ENCODE results near the gene PDYN. TPM values are rescaled to one million over a fixed set of nuclear protein-coding genes. Genes with fewer than 3 reads are reported as not detected.

Gene PDYN
- polyA plus RNA-seq, 1 donor (not counting 4 experiments of a cell fraction or from before 2014, with no cell fraction given): not detected

DNA sequence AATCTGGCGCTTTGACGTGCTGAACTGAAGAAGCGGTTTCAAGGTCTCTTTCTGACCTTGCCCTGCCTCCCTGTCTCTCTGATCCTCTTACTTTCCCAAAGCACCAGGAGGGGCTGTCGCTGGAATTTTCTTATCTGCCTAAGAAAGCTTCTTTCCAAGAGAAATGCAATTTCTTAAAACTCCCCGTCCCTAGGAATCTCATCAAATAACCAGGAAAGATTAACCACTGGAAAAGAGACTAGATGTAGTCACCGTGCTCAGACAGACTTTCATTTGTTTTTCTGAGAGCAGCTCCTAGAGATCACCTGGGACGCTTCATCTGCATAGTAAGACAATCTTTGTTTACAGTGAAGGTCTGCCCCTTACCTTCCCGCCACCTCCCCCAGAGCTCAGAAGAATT is 38.6 kb downstream of the PDYN start:
- Histone ChIP-seq H4K20me1 (ENCODE audit: control insufficient read depth, extremely low read depth, insufficient read depth, low read length) (no peaks in the 10 kb centered on the region), H2AFZ (ENCODE audit: control insufficient read depth, low read length) (no peak overlapping the region), H3K9me1 (ENCODE audit: control insufficient read depth, extremely low read depth, insufficient read depth, low read length) (no peaks in the 10 kb centered on the region), H3K27me3 (ENCODE audit: control insufficient read depth, extremely low read depth, insufficient read depth, low read length) (no peaks in the 10 kb centered on the region), H3K4me1 (ENCODE audit: control insufficient read depth, extremely low read depth, insufficient read depth, low read length) (no peaks in the 10 kb centered on the region), H3K79me2 (ENCODE audit: control insufficient read depth, insufficient read depth, low read length) (no peaks in the 10 kb centered on the region), H3K9me3 (ENCODE audit: control insufficient read depth, low read depth, low read length) (no peaks in the 10 kb centered on the region), H3K4me3 (ENCODE audit: control insufficient read depth in 2 of 3, extremely low read depth in 1 of 3, insufficient read depth in 2 of 3, low read depth in 1 of 3, low read length in 3 of 3) (no peak overlapping the region), H3K27ac (ENCODE audit: control insufficient read depth, insufficient read depth, low read length) (no peak overlapping the region), H3K4me2 (ENCODE audit: control insufficient read depth, extremely low read depth, insufficient read depth, low read depth, low read length) (no peak overlapping the region), H3K9ac (ENCODE audit: control insufficient read depth, extremely low read depth, insufficient read depth, low read length) (no peak overlapping the region), H3K36me3 (ENCODE audit: control insufficient read depth in 2 of 2, extremely low read depth in 1 of 2, insufficient read depth in 2 of 2, low read length in 2 of 2) (no peaks in the 10 kb centered on the region)
- DNase-seq (ENCODE audit: low read depth, low spot score): no peak
- dilution Hi-C loops (cut with MboI; ENCODE audit: extremely low pct_ligation_motif_present, low sequenced_read_pairs): no loop called here
- TF ChIP-seq, protein P1, sequence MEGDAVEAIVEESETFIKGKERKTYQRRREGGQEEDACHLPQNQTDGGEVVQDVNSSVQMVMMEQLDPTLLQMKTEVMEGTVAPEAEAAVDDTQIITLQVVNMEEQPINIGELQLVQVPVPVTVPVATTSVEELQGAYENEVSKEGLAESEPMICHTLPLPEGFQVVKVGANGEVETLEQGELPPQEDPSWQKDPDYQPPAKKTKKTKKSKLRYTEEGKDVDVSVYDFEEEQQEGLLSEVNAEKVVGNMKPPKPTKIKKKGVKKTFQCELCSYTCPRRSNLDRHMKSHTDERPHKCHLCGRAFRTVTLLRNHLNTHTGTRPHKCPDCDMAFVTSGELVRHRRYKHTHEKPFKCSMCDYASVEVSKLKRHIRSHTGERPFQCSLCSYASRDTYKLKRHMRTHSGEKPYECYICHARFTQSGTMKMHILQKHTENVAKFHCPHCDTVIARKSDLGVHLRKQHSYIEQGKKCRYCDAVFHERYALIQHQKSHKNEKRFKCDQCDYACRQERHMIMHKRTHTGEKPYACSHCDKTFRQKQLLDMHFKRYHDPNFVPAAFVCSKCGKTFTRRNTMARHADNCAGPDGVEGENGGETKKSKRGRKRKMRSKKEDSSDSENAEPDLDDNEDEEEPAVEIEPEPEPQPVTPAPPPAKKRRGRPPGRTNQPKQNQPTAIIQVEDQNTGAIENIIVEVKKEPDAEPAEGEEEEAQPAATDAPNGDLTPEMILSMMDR (optimal IDR thresholded peaks at IDR 0.05 in 1 of 3, IDR thresholded peaks at IDR 0.05 in 1 of 3, conservative IDR thresholded peaks at IDR 0.05 in 1 of 3; ENCODE audit: extremely low read depth in 1 of 3, insufficient read depth in 2 of 3, low read length in 3 of 3): no peak
- FAIRE-seq: no peak

DNA sequence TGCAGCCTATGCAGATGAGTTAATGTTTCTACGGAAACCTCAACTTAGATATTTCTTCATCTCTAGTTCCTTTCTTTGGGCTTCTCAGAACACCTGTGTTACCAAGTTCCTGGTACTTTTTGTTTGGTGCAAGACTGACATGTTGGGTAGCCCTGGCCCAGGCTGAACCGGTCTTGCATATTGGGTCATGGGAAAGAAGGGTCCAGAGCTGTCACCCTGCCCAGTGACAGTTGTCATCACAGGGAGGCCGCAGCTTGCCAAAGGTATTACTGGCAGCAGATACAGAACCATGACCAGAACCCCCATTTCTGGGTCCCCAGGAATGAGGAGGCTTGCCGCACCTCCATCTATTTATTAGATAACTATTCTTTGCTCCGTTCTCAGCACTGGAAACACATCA is 40.2 kb downstream of the PDYN start:
- TF ChIP-seq EZH2 (IDR thresholded peaks at IDR 0.05; ENCODE audit: low read length): no peak
- TF ChIP-seq, protein P1 (optimal IDR thresholded peaks at IDR 0.05 in 1 of 3, IDR thresholded peaks at IDR 0.05 in 1 of 3, conservative IDR thresholded peaks at IDR 0.05 in 1 of 3; ENCODE audit: extremely low read depth in 1 of 3, insufficient read depth in 2 of 3, low read length in 3 of 3): no peak
- no peak overlapping the region for H3K9ac ChIP-seq (ENCODE audit: control insufficient read depth, extremely low read depth, insufficient read depth, low read length)
- H3K9me3 ChIP-seq (ENCODE audit: control insufficient read depth, low read depth, low read length): no peaks in the 10 kb centered on the region
- dilution Hi-C loops (cut with MboI; ENCODE audit: extremely low pct_ligation_motif_present, low sequenced_read_pairs): no loop called here
- H3K9me1 ChIP-seq (ENCODE audit: control insufficient read depth, extremely low read depth, insufficient read depth, low read length): no peaks in the 10 kb centered on the region
- no peak for DNase-seq (ENCODE audit: low read depth, low spot score)
- H4K20me1 ChIP-seq (ENCODE audit: control insufficient read depth, extremely low read depth, insufficient read depth, low read length): no peaks in the 10 kb centered on the region
- H3K79me2 ChIP-seq (ENCODE audit: control insufficient read depth, insufficient read depth, low read length): no peaks in the 10 kb centered on the region
- no peak overlapping the region for H3K4me2 ChIP-seq (ENCODE audit: control insufficient read depth, extremely low read depth, insufficient read depth, low read depth, low read length)
- H3K36me3 ChIP-seq (ENCODE audit: control insufficient read depth in 2 of 2, extremely low read depth in 1 of 2, insufficient read depth in 2 of 2, low read length in 2 of 2): no peaks in the 10 kb centered on the region
- H3K27me3 ChIP-seq (ENCODE audit: control insufficient read depth, extremely low read depth, insufficient read depth, low read length): no peaks in the 10 kb centered on the region
- no peak overlapping the region for H3K4me3 ChIP-seq (ENCODE audit: control insufficient read depth in 2 of 3, extremely low read depth in 1 of 3, insufficient read depth in 2 of 3, low read depth in 1 of 3, low read length in 3 of 3)
- H3K4me1 ChIP-seq (ENCODE audit: control insufficient read depth, extremely low read depth, insufficient read depth, low read length): no peaks in the 10 kb centered on the region
- no peak overlapping the region for H2AFZ ChIP-seq (ENCODE audit: control insufficient read depth, low read length)
- no peak overlapping the region for H3K27ac ChIP-seq (ENCODE audit: control insufficient read depth, insufficient read depth, low read length)
- FAIRE-seq: no peak

Measured in keratinocyte (primary cell).